Thoracic aorta (tissue), 2 donors: ENCODE data around the gene INPP4B. TPM values are rescaled to one million over a fixed set of nuclear protein-coding genes. Genes with fewer than 3 reads are reported as not detected.
"Not testable (repeated sequence)": the region's sequence is repeated elsewhere in the genome, so short reads cannot be mapped to it uniquely, and the experiment has no call there.

Experiments used
- ATAC-seq: fragments of 150-250 bp; one replicate; pipeline ENCODE4 v1.8.0; 2017; ENCODE audit warnings: low read depth; ENCODE audit not compliant: insufficient number of reproducible peaks, low FRiP score
- DNase-seq: peaks from one replicate; pipeline ENCODE4 v3.0.0-alpha.2; 2020; ENCODE audit warnings: low spot score
- H3K27ac ChIP-seq, 2 donors: fragments of 200-600 bp; sonication (generic); 1 replicate in 1 of 2; 2 replicates in 1 of 2; pipeline ENCODE4 v1.5.1; 2016; ENCODE audit warnings: mild to moderate bottlenecking in 2 of 2, moderate library complexity in 2 of 2
- H3K27me3 ChIP-seq: fragments of 200-600 bp; sonication (generic); replicated peaks from 2 replicates; pipeline ENCODE4 v1.6.0; 2016; ENCODE audit warnings: mild to moderate bottlenecking; ENCODE audit not compliant: insufficient read depth
- H3K36me3 ChIP-seq: fragments of 200-600 bp; sonication (generic); one replicate; pipeline ENCODE4 v1.5.1; 2016
- H3K4me1 ChIP-seq, 2 donors: fragments of 200-600 bp; sonication (generic); 1 replicate in 1 of 2; 2 replicates in 1 of 2; pipeline versions ENCODE4 v1.5.1 to v1.6.0; 2016; ENCODE audit warnings: low read depth in 2 of 2, mild to moderate bottlenecking in 1 of 2; ENCODE audit not compliant: control insufficient read depth in 1 of 2
- H3K4me3 ChIP-seq: fragments of 200-600 bp; sonication (generic); 2 replicates; pipeline ENCODE4 v1.5.1; 2016; ENCODE audit warnings: mild to moderate bottlenecking
- H3K9me3 ChIP-seq: fragments of 200-600 bp; sonication (generic); 2 replicates; pipeline ENCODE4 v1.5.1; 2016
- CTCF ChIP-seq: fragments of 200-600 bp; sonication (generic); IDR thresholded peaks from one replicate; pipeline ENCODE4 v1.5.1; 2019; ENCODE audit warnings: antibody characterized with exemption
- total RNA-seq, 2 donors: library from RNA; depleted of rRNA; stranded (reverse); fragments of >200 nt; gene quantifications; one replicate each; pipeline versions ENCODE4 v1.1.0 to v1.2.3, GENCODE V29; 2016

Gene INPP4B
- total RNA-seq, 2 donors from 2014 or later = 21.1 to 30.4 TPM

DNA sequence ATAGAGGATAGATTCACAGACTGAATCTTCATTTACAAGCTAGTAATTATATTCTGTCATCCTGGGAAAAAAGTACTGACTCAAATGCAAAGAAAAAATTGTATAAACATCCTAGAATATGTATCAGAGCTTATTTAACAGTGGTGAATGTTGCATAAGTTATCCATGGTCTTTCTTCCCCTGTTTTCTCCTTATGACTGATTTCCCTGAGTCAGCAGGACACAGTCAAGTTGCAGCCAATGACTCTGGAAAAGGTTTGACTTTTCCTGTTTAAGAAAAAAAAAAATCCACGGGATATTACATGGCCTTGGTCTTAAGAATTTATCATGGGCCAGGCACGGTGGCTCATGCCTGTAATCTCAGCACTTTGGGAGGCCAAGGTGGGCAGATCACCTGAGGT is 36.5 kb downstream of the INPP4B start:
- Histone ChIP-seq H3K4me3 (no peak overlapping the region), H3K27me3 (no peaks in the 10 kb centered on the region), H3K4me1 (no peaks in the 10 kb centered on the region), H3K9me3 (no peaks in the 10 kb centered on the region), H3K27ac (no peak overlapping the region), H3K36me3 (no peaks in the 10 kb centered on the region)
- DNase-seq (no peak), ATAC-seq (no peak)
- no peak for TF ChIP-seq CTCF

GRCh38 chr4:142803879-142804278 is 42.2 kb downstream of the INPP4B start:
- DNase-seq, H3K36me3 ChIP-seq, H3K27ac ChIP-seq, H3K4me3 ChIP-seq, ATAC-seq, H3K9me3 ChIP-seq, H3K4me1 ChIP-seq, H3K27me3 ChIP-seq: not testable (repeated sequence)

DNA sequence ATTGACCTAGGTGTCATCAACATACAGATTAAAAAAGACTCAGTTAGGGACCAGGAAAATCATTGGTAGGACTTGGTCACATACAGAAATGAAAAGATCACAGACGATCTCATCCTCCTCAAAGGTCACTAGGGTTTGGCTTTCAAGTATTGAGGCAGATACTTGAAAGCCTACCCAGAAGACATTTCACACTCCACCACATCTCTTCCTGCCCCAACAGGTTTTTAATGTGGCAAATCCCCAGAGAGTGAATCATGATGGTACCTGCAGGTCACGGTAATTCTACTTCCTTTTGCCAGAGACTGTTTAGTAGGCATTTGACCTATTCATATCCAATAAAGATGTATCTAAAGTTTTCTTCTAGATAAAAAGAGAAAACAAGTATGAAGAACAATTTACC is 44.1 kb downstream of the INPP4B start:
- no peaks in the 10 kb centered on the region for H3K4me1 ChIP-seq
- no peak for ATAC-seq
- no peak overlapping the region for H3K4me3 ChIP-seq
- H3K27ac ChIP-seq = no peak overlapping the region
- no peaks in the 10 kb centered on the region for H3K27me3 ChIP-seq
- TF ChIP-seq CTCF = no peak
- no peaks in the 10 kb centered on the region for H3K36me3 ChIP-seq
- H3K9me3 ChIP-seq = no peaks in the 10 kb centered on the region
- DNase-seq = no peak

DNA sequence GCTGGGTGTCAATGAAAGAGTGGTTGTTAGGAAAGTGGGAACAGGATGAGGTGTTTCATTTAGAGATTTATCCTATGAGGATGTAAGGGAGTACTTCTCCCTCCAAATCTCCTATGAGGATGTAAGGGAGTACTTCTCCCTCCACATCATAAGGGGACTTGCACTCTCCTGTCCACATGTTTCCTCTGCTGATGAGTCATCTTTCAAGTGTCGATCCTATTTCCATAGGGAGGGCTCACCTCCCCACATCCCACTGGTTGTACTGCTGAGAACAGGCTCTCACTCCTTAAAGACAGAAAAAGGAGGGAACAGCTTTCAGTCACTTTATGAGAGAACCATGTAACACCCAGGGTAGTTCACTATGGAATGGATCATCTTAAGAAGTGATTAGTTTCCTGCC is 65.0 kb downstream of the INPP4B start:
- no peaks in the 10 kb centered on the region for H3K36me3 ChIP-seq
- H3K27ac ChIP-seq = no peak overlapping the region
- no peak for TF ChIP-seq CTCF
- no peaks in the 10 kb centered on the region for H3K9me3 ChIP-seq
- ATAC-seq (no peak), DNase-seq (no peak)
- H3K4me1 ChIP-seq = peaks cover 4 to 20% of the 10 kb centered on the region in 2 donors
- no peaks in the 10 kb centered on the region for H3K27me3 ChIP-seq
- no peak overlapping the region for H3K4me3 ChIP-seq

DNA sequence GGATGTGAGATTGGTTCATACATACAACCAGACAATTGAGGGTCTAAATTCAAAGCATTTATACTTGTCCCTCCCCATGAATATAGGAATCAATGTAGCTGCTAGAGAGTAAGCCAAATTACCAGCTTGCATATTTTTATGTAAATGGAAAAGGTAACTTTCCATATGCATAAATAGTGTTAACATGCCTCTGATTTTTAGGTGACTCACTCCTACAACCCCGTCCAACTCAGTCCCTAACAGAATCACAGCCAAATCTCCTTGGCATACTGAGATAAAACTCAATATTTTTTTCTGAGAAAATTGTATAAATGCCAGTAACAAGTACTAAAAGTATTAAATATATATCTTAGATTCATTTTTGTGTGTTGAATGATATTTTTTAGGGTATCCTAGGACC is 67.2 kb downstream of the INPP4B start:
- H3K9me3 ChIP-seq = no peaks in the 10 kb centered on the region
- no peak overlapping the region for H3K4me3 ChIP-seq
- H3K36me3 ChIP-seq = no peaks in the 10 kb centered on the region
- TF ChIP-seq CTCF = no peak
- H3K27me3 ChIP-seq = no peaks in the 10 kb centered on the region
- ATAC-seq = no peak
- no peak for DNase-seq
- no peak overlapping the region for H3K27ac ChIP-seq
- peaks cover 4 to 20% of the 10 kb centered on the region in 2 donors for H3K4me1 ChIP-seq

- ATAC-seq = no peak
- no peaks in the 10 kb centered on the region for H3K27me3 ChIP-seq
- no peak overlapping the region for H3K27ac ChIP-seq
Measured at GRCh38 chr4:142778430-142778829, 67.7 kb downstream of the INPP4B start.

More at GRCh38 chr4:142778430-142778829, 67.7 kb downstream of the INPP4B start:
- no peak overlapping the region for H3K4me3 ChIP-seq
- no peaks in the 10 kb centered on the region for H3K36me3 ChIP-seq
- no peaks in the 10 kb centered on the region for H3K9me3 ChIP-seq
- peaks cover 4 to 20% of the 10 kb centered on the region in 2 donors for H3K4me1 ChIP-seq
- DNase-seq = no peak
- no peak for TF ChIP-seq CTCF
